Kidney (tissue), 14 donors: Measurements from ENCODE around the gene DCAF16. TPM values are rescaled to one million over a fixed set of nuclear protein-coding genes. Genes with fewer than 3 reads are reported as not detected.

Experiments used
- DNase-seq, 5 donors: peaks; one replicate each; pipeline ENCODE4 v3.0.0-alpha.2; 2013 to 2020
- FAIRE-seq: peaks from 2 replicates; lab custom pipeline; 2012; peaks lifted over from hg19 to GRCh38; lab: Jason Lieb, UNC
- H3K27ac ChIP-seq, 2 donors: one replicate each; pipeline ENCODE4 v1.7.0; 2013; ENCODE audit warnings: low read depth in 2 of 2, low read length in 2 of 2, inconsistent platforms in 1 of 2
- H3K27me3 ChIP-seq: one replicate; pipeline ENCODE4 v1.7.1; 2013; ENCODE audit warnings: low read length, inconsistent platforms; ENCODE audit not compliant: control insufficient read depth, insufficient read depth
- H3K36me3 ChIP-seq, 3 donors: one replicate each; pipeline versions ENCODE4 v1.7.0 to v1.7.1; 2013; ENCODE audit warnings: low read length in 3 of 3, control low read depth in 1 of 3, inconsistent platforms in 1 of 3; ENCODE audit not compliant: insufficient read depth in 3 of 3, control insufficient read depth in 2 of 3
- H3K4me1 ChIP-seq, 3 donors: one replicate each; pipeline versions ENCODE4 v1.7.0 to v1.7.1; 2013; ENCODE audit warnings: low read length in 3 of 3, inconsistent platforms in 1 of 3, low read depth in 1 of 3; ENCODE audit not compliant: control insufficient read depth in 2 of 3, insufficient read depth in 2 of 3
- H3K4me3 ChIP-seq, 3 donors: one replicate each; pipeline versions ENCODE4 v1.7.0 to v1.8.1; 2013; ENCODE audit warnings: low read length in 3 of 3, control low read depth in 1 of 3, inconsistent platforms in 1 of 3
- H3K9ac ChIP-seq, 3 donors: one replicate each; pipeline versions ENCODE4 v1.7.0 to v1.7.1; 2013; ENCODE audit warnings: low read length in 3 of 3, control low read depth in 1 of 3, inconsistent platforms in 1 of 3
- H3K9me3 ChIP-seq, 3 donors: one replicate each; pipeline versions ENCODE4 v1.7.0 to v1.7.1; 2013; ENCODE audit warnings: low read length in 3 of 3, control low read depth in 1 of 3, inconsistent platforms in 1 of 3; ENCODE audit not compliant: control insufficient read depth in 2 of 3, insufficient read depth in 1 of 3
- CTCF ChIP-seq: IDR thresholded peaks from 3 replicates; pipeline ENCODE4 v1.5.1; 2012; ENCODE audit warnings: mild to moderate bottlenecking, moderate library complexity, borderline replicate concordance; ENCODE audit not compliant: insufficient read depth; ENCODE audit errors: extremely low read depth
- intact Hi-C: fragments of 100-400 bp; cut with DNase I; formaldehyde crosslinking; loops from one replicate; pipeline ENCODE4 v1.11.1; 2022
- polyA plus RNA-seq: library from polyadenylated mRNA; stranded (reverse); fragments of 350-450 nt; fragmentation: Illumina TruSeq; extraction: RNeasy Lipid Tissue Mini Kit (QIAGEN cat#74804); gene quantifications from one replicate; pipeline ENCODE4 v1.2.3, GENCODE V29; 2014; ENCODE audit warnings: low read depth, low replicate concordance; ENCODE audit not compliant: insufficient read depth
- total RNA-seq: library from RNA; stranded (reverse); fragmentation: NEBNext Ultra II Directional; extraction: Animal tissue kit (Norgen Biotek cat#: 25700); gene quantifications from one replicate; pipeline ENCODE4 v1.2.1, GENCODE V29; 2021
- donor health status: control.
- donor health status: control.
- donor health status: control.
- donor health status: control.
- donor health status: control.
- donor health status: DM: yes; HTN: yes; CAD: no.
- donor health status: Normal renal cell carcinoma (clear cell type).

Gene DCAF16
- total and polyA plus RNA-seq, 2 donors from 2014 or later: 7.4 to 40.7 TPM

GRCh38 chr4:17760626-17761025 is 49.9 kb downstream of the DCAF16 start:
- intact Hi-C loops: no loop called here
- Histone ChIP-seq H3K4me3 (no peak overlapping the region), H3K9me3 (no peaks in the 10 kb centered on the region), H3K27me3 (no peaks in the 10 kb centered on the region), H3K9ac (no peak overlapping the region), H3K4me1 (no peaks in the 10 kb centered on the region), H3K36me3 (no peaks in the 10 kb centered on the region), H3K27ac (no peak overlapping the region)
- no peak for FAIRE-seq
- DNase-seq: no peak
- no peak for TF ChIP-seq CTCF

DNA sequence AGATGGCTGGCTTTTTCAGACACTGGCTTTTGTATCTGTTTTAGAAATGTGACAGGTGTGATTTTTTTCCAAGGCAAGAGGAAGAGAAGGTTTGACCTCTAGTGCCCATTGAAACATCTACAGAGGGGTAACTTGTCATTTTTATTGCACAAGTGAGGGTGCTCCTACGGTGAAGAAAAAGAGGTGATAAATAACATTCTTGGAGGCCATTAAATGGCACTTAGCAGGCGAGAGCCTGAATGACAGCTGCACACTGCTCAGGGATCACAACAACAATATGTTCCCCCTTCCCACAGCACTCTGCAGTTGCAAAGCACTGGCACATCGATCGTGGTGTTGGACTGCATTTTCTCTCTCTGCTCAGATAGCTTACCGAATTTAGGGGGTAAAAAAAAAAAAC is 52.1 kb downstream of the DCAF16 start:
- intact Hi-C loops: no loop called here
- no peak overlapping the region for H3K27ac ChIP-seq
- H3K4me1 ChIP-seq: no peaks in the 10 kb centered on the region
- peak in 2 of 5 donors; percentile 29 to 45 for DNase-seq
- FAIRE-seq: no peak
- TF ChIP-seq CTCF: no peak
- no peaks in the 10 kb centered on the region for H3K36me3 ChIP-seq
- no peak overlapping the region for H3K9ac ChIP-seq
- no peak overlapping the region for H3K4me3 ChIP-seq
- H3K9me3 ChIP-seq: no peaks in the 10 kb centered on the region
- H3K27me3 ChIP-seq: no peaks in the 10 kb centered on the region

DNA sequence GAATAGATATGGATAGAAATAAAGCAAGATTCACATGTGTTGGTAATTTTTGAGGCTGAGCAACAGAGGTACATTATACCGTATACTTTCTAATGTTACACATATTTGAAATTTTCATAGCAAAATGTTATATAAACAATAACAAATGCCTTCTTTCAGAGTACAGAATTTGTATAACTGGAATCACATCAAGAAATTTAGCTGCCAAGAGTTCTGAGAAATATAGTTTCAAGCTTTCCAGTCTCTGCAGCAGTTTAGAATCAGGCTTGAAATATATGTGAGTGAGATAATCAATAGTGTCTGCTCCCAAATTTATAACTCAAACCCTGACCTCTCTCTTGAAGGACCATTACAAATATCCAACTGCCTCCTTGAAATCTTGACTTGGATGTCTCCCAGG is 52.9 kb downstream of the DCAF16 start:
- no peak for TF ChIP-seq CTCF
- no peak for FAIRE-seq
- DNase-seq: no peak
- Histone ChIP-seq H3K4me3 (no peak overlapping the region), H3K4me1 (no peaks in the 10 kb centered on the region), H3K9me3 (no peaks in the 10 kb centered on the region), H3K9ac (no peak overlapping the region), H3K27me3 (no peaks in the 10 kb centered on the region), H3K36me3 (no peaks in the 10 kb centered on the region), H3K27ac (no peak overlapping the region)
- intact Hi-C loops: no loop called here

DNA sequence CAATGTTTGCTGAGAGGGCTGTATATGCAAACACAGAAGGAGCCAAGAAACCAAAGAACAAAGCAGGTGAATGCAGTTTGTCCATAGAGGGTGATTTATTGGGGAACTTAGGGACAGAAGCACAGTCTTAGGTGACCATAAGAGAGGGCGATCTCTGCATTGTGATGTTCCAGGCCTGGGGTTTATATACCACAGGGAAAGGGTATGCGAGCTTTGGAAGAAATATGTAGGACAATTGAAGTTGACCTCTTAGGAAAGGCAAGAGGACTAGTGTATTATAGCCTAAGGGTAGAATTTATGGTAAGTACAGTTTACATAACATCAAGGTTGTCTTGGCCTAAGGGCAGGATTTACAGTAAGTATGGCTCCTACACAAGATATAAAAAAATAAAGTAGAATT is 56.9 kb downstream of the DCAF16 start:
- intact Hi-C loops: no loop called here
- no peak overlapping the region for H3K27ac ChIP-seq
- no peak for DNase-seq
- H3K4me3 ChIP-seq: no peak overlapping the region
- no peaks in the 10 kb centered on the region for H3K27me3 ChIP-seq
- H3K9ac ChIP-seq: no peak overlapping the region
- TF ChIP-seq CTCF: no peak
- H3K36me3 ChIP-seq: no peaks in the 10 kb centered on the region
- no peaks in the 10 kb centered on the region for H3K9me3 ChIP-seq
- no peak for FAIRE-seq
- no peaks in the 10 kb centered on the region for H3K4me1 ChIP-seq
